PC-9 (cell line): ENCODE results near the gene EXTL1. TPM values are rescaled to one million over a fixed set of nuclear protein-coding genes. Genes with fewer than 3 reads are reported as not detected.

Experiments used
- BruUV-seq: library from RNA; stranded (reverse); fragments of 400-500 nt; replicated peaks from 2 replicates; lab custom pipeline; 2021; lab: Mats Ljungman, UMichigan
- CTCF ChIA-PET: fragments of 300-600 bp; sonication (Branson Sonifier 250); formaldehyde crosslinking; loops from one replicate; lab custom pipeline; 2022; ENCODE audit warnings: antibody characterized with exemption; lab: Charles Lee
- POLR2A ChIA-PET: fragments of 300-600 bp; sonication (Branson Sonifier 250); formaldehyde crosslinking; loops from one replicate; lab custom pipeline; 2022; ENCODE audit warnings: antibody characterized with exemption; ENCODE audit not compliant: unreplicated experiment; lab: Charles Lee
- DNase-seq, 2 experiments: peaks; one replicate each; pipeline versions ENCODE4 v3.0.0 to v3.0.0-alpha.2; 2015 to 2022; ENCODE audit warnings: mixed read lengths in 1 of 2
- H2AFZ ChIP-seq: fragments of 200-600 bp; sonication (generic); 2 replicates; pipeline ENCODE4 v1.8.1; 2017; ENCODE audit warnings: antibody characterized with exemption
- H3F3A ChIP-seq: fragments of 200-600 bp; sonication (generic); 2 replicates; pipeline ENCODE4 v1.8.1; 2017; ENCODE audit warnings: antibody characterized with exemption, mild to moderate bottlenecking, low read depth; ENCODE audit not compliant: insufficient read depth
- H3K27ac ChIP-seq: fragments of 200-600 bp; sonication (generic); 2 replicates; pipeline ENCODE4 v1.6.1; 2016; ENCODE audit warnings: mixed run types
- H3K27me3 ChIP-seq: fragments of 200-600 bp; sonication (generic); 2 replicates; pipeline ENCODE4 v1.6.1; 2016; ENCODE audit warnings: low read depth, mixed run types; ENCODE audit not compliant: insufficient read depth
- H3K36me3 ChIP-seq: fragments of 200-600 bp; sonication (generic); 2 replicates; pipeline ENCODE4 v1.6.1; 2016; ENCODE audit warnings: low read depth, mixed run types
- H3K4me1 ChIP-seq: fragments of 200-600 bp; sonication (generic); replicated peaks from 2 replicates; pipeline ENCODE4 v1.6.1; 2016; ENCODE audit warnings: mixed run types; ENCODE audit not compliant: insufficient read depth
- H3K4me2 ChIP-seq: fragments of 200-600 bp; sonication (generic); 2 replicates; pipeline ENCODE4 v1.6.1; 2017; ENCODE audit warnings: mixed run types
- H3K4me3 ChIP-seq: fragments of 200-600 bp; sonication (generic); 2 replicates; pipeline ENCODE4 v1.6.1; 2016; ENCODE audit warnings: mixed run types
- H3K79me2 ChIP-seq: fragments of 200-600 bp; sonication (generic); 2 replicates; pipeline ENCODE4 v1.6.1; 2017; ENCODE audit warnings: low read depth, mixed run types
- H3K9me2 ChIP-seq: fragments of 200-600 bp; sonication (generic); 2 replicates; pipeline ENCODE4 v1.8.1; 2017; ENCODE audit warnings: mild to moderate bottlenecking; ENCODE audit not compliant: insufficient read depth
- H3K9me3 ChIP-seq: fragments of 200-600 bp; sonication (generic); 2 replicates; pipeline ENCODE4 v1.8.1; 2016; ENCODE audit warnings: low read depth; ENCODE audit not compliant: insufficient read depth
- H4K20me1 ChIP-seq: fragments of 200-600 bp; sonication (generic); 2 replicates; pipeline ENCODE4 v1.8.1; 2017; ENCODE audit not compliant: insufficient read depth
- CTCF ChIP-seq: fragments of 200-600 bp; sonication (generic); conservative IDR thresholded peaks from 2 replicates; pipeline ENCODE4 v1.6.1; 2017; ENCODE audit warnings: mixed run types, antibody characterized with exemption, mild to moderate bottlenecking, moderate library complexity
- EZH2 ChIP-seq: fragments of 200-600 bp; sonication (generic); IDR thresholded peaks from 2 replicates; pipeline ENCODE4 v1.8.0; 2017; ENCODE audit warnings: antibody characterized with exemption, low read depth
- intact Hi-C: fragments of 100-400 bp; cut with micrococcal nuclease; formaldehyde crosslinking; loops from one replicate; pipeline ENCODE4 v1.10.0; 2022; ENCODE audit not compliant: unreplicated experiment
- total RNA-seq: library from RNA; stranded (reverse); gene quantifications from 2 replicates; pipeline ENCODE4 v1.2.3, GENCODE V29; 2021

EXTL1 gene
- total RNA-seq, 1 experiment from 2014 or later, result 0.13 TPM

- no peak for DNase-seq
- no TSS peak for BruUV-seq
- no peak overlapping the region for H3K4me3 ChIP-seq
Observed at GRCh38 chr1:26029864-26030481, 8.4 kb downstream of the EXTL1 start.

GRCh38 chr1:26031196-26031595 is 9.6 kb downstream of the EXTL1 start:
- Histone ChIP-seq H3K9me2 (no peaks in the 10 kb centered on the region), H3K4me1 (peaks cover 1% of the 10 kb centered on the region; the same call in 1 of the 2 replicates), H3K9me3 (no peaks in the 10 kb centered on the region), H4K20me1 (no peaks in the 10 kb centered on the region), H3K27me3 (no peaks in the 10 kb centered on the region), H3F3A (no peaks in the 10 kb centered on the region), H3K27ac (no peak overlapping the region), H2AFZ (no peak overlapping the region), H3K79me2 (no peaks in the 10 kb centered on the region), H3K4me2 (no peak overlapping the region), H3K4me3 (no peak overlapping the region), H3K36me3 (no peaks in the 10 kb centered on the region)
- intact Hi-C loops, result no loop called here
- no peak for DNase-seq
- CTCF ChIA-PET, result interaction anchor here (0.6 kb wide), 1 partner anchor 23 kb away, joined by 4 read pairs; no protein-coding TSS in a partner anchor
- POLR2A ChIA-PET, result no interaction called here
- no TSS peak for BruUV-seq
- TF ChIP-seq EZH2 (no peak), CTCF (no peak)

More at GRCh38 chr1:26029864-26030481, 8.4 kb downstream of the EXTL1 start:
- Histone ChIP-seq H3K4me1 (no peaks in the 10 kb centered on the region), H3K27me3 (no peaks in the 10 kb centered on the region), H3K79me2 (no peaks in the 10 kb centered on the region), H3K4me2 (no peak overlapping the region), H3K9me2 (no peaks in the 10 kb centered on the region), H4K20me1 (no peaks in the 10 kb centered on the region), H3K36me3 (no peaks in the 10 kb centered on the region), H3K27ac (no peak overlapping the region), H2AFZ (no peak overlapping the region), H3F3A (no peaks in the 10 kb centered on the region), H3K9me3 (no peaks in the 10 kb centered on the region)
- TF ChIP-seq CTCF, result no peak
- TF ChIP-seq EZH2, result no peak
- ChIA-PET POLR2A (interaction anchor here (0.5 to 0.6 kb wide), 3 partner anchors 20 to 205 kb away, joined by 3 to 5 read pairs (median 3); no protein-coding TSS in a partner anchor), CTCF (no interaction called here)
- intact Hi-C loops, result no loop called here

GRCh38 chr1:26031611-26032220 is 10.1 kb downstream of the EXTL1 start:
- ChIA-PET POLR2A (no interaction called here), CTCF (no interaction called here)
- BruUV-seq, result no TSS peak

More at GRCh38 chr1:26031611-26032220, 10.1 kb downstream of the EXTL1 start:
- Histone ChIP-seq H3K27ac (no peak overlapping the region), H2AFZ (no peak overlapping the region), H3K9me3 (no peaks in the 10 kb centered on the region), H3K4me3 (no peak overlapping the region), H3K27me3 (no peaks in the 10 kb centered on the region), H3K4me1 (peaks cover 6% of the 10 kb centered on the region), H3K36me3 (no peaks in the 10 kb centered on the region), H3K9me2 (no peaks in the 10 kb centered on the region), H3F3A (no peaks in the 10 kb centered on the region), H3K79me2 (no peaks in the 10 kb centered on the region), H3K4me2 (no peak overlapping the region), H4K20me1 (no peaks in the 10 kb centered on the region)
- TF ChIP-seq CTCF, result no peak
- TF ChIP-seq EZH2, result no peak
- DNase-seq, result no peak
- intact Hi-C loops, result no loop called here
